SK-N-SH (cell line): ENCODE data around the gene KRTAP4-9. TPM values are rescaled to one million over a fixed set of nuclear protein-coding genes. Genes with fewer than 3 reads are reported as not detected.
"Not testable (repeated sequence)": the region's sequence is repeated elsewhere in the genome, so short reads cannot be mapped to it uniquely, and the experiment has no call there.

ENCODE experiments used
- CTCF ChIA-PET: fragments of 300-600, 350-600 bp; formaldehyde crosslinking; extraction: SDS; loops from one replicate; lab custom pipeline; 2021; lab: Yijun Ruan, JAX
- POLR2A ChIA-PET: fragments of 350-600 bp; sonication (Branson Sonifier 250); formaldehyde crosslinking; extraction: SDS; loops from one replicate; lab custom pipeline; 2020; ENCODE audit warnings: antibody characterized with exemption, inconsistent platforms; lab: Yijun Ruan, JAX
- DNase-seq: peaks from one replicate; pipeline ENCODE4 v3.0.0; 2012
- H2AFZ ChIP-seq: fragments of 200-600 bp; sonication (generic); 2 replicates; pipeline ENCODE4 v1.8.1; 2016; ENCODE audit warnings: antibody characterized with exemption, mild to moderate bottlenecking, low read depth
- H3F3A ChIP-seq: fragments of 200-600 bp; sonication (generic); replicated peaks from 2 replicates; pipeline ENCODE3; 2016; ENCODE audit warnings: antibody characterized with exemption, mild to moderate bottlenecking; ENCODE audit not compliant: insufficient read depth
- H3K27ac ChIP-seq, 2 experiments: fragments of 200-500 bp in 1 of 2; fragments of 200-600 bp in 1 of 2; sonication (Bioruptor generic) in 1 of 2; sonication (generic), shearing (Covaris generic) in 1 of 2; 2 replicates each; pipeline versions ENCODE4 v1.5.1 to v1.6.1; 2014 to 2016; ENCODE audit warnings: low read depth in 2 of 2, inconsistent platforms in 1 of 2, low read length in 1 of 2, mild to moderate bottlenecking in 1 of 2, mixed read lengths in 1 of 2
- H3K27me3 ChIP-seq: fragments of 200-600 bp; sonication (generic), shearing (Covaris generic); 2 replicates; pipeline ENCODE4 v1.6.1; 2016; ENCODE audit warnings: mixed run types; ENCODE audit not compliant: insufficient read depth
- H3K36me3 ChIP-seq, 2 experiments: fragments of 200-500 bp in 1 of 2; fragments of 200-600 bp in 1 of 2; sonication (Bioruptor generic) in 1 of 2; sonication (generic) in 1 of 2; replicated peaks in 1 of 2; 2 replicates each; pipeline versions ENCODE3 to v1.5.1; 2014 to 2016; ENCODE audit warnings: low read length in 1 of 2, mild to moderate bottlenecking in 1 of 2; ENCODE audit not compliant: insufficient read depth in 2 of 2, control insufficient read depth in 1 of 2
- H3K4me1 ChIP-seq, 2 experiments: fragments of 200-500 bp in 1 of 2; fragments of 200-600 bp in 1 of 2; sonication (Bioruptor generic) in 1 of 2; sonication (generic), shearing (Covaris generic) in 1 of 2; 2 replicates each; pipeline versions ENCODE4 v1.5.1 to v1.6.1; 2014 to 2016; ENCODE audit warnings: low read depth in 1 of 2, low read length in 1 of 2, mixed run types in 1 of 2; ENCODE audit not compliant: insufficient read depth in 2 of 2, control insufficient read depth in 1 of 2
- H3K4me2 ChIP-seq: fragments of 200-600 bp; sonication (generic), shearing (Covaris generic); 2 replicates; pipeline ENCODE4 v1.6.1; 2017; ENCODE audit warnings: mixed run types
- H3K4me3 ChIP-seq, 2 experiments: fragments of 200-500 bp in 1 of 2; fragments of 200-600 bp in 1 of 2; sonication (Bioruptor generic) in 1 of 2; sonication (generic), shearing (Covaris generic) in 1 of 2; 2 replicates each; pipeline versions ENCODE4 v1.5.1 to v1.8.1; 2014 to 2016; ENCODE audit warnings: low read depth in 2 of 2, inconsistent platforms in 1 of 2, low read length in 1 of 2, mild to moderate bottlenecking in 1 of 2, mixed read lengths in 1 of 2, moderate library complexity in 1 of 2
- H3K79me2 ChIP-seq: fragments of 200-600 bp; sonication (generic); 2 replicates; pipeline ENCODE4 v1.8.1; 2017; ENCODE audit warnings: mild to moderate bottlenecking; ENCODE audit not compliant: insufficient read depth
- H3K9ac ChIP-seq: fragments of 200-600 bp; sonication (generic); 2 replicates; pipeline ENCODE4 v1.6.1; 2017; ENCODE audit warnings: mixed run types
- H3K9me2 ChIP-seq: fragments of 200-600 bp; sonication (generic); 2 replicates; pipeline ENCODE4 v1.6.1; 2017; ENCODE audit warnings: mixed run types
- H3K9me3 ChIP-seq: fragments of 200-600 bp; sonication (generic); 2 replicates; pipeline ENCODE4 v1.6.1; 2017; ENCODE audit warnings: mixed run types, mild to moderate bottlenecking, moderate library complexity
- H4K20me1 ChIP-seq: fragments of 200-600 bp; sonication (generic); 2 replicates; pipeline ENCODE4 v1.6.1; 2017; ENCODE audit warnings: mild to moderate bottlenecking, mixed run types; ENCODE audit not compliant: insufficient read depth
- FOSL2 ChIP-seq: IDR thresholded peaks from 2 replicates; pipeline ENCODE4 v1.4.0; 2012; ENCODE audit warnings: low read depth, mild to moderate bottlenecking, moderate library complexity, borderline replicate concordance
- FOXJ3 ChIP-seq: sonication (generic); formaldehyde crosslinking; IDR thresholded peaks from 2 replicates; pipeline ENCODE4 v1.5.1; 2020; ENCODE audit warnings: mild to moderate bottlenecking, missing genetic modification reagents
- FOXM1 ChIP-seq: IDR thresholded peaks from 2 replicates; pipeline ENCODE4 v1.4.0; 2012; ENCODE audit warnings: low read depth, mild to moderate bottlenecking
- GATA2 ChIP-seq: sonication (generic); formaldehyde crosslinking; IDR thresholded peaks from 2 replicates; pipeline ENCODE4 v1.5.0; 2020; ENCODE audit warnings: mild to moderate bottlenecking, missing genetic modification reagents
- JUND ChIP-seq: IDR thresholded peaks from 2 replicates; pipeline ENCODE4 v1.4.0; 2012
- MEF2A ChIP-seq: IDR thresholded peaks from 2 replicates; pipeline ENCODE4 v1.4.0; 2012; ENCODE audit warnings: low read depth, borderline replicate concordance
- NFIC ChIP-seq: IDR thresholded peaks from 2 replicates; pipeline ENCODE4 v1.4.0; 2012; ENCODE audit warnings: borderline replicate concordance
- POLR2AphosphoS5 ChIP-seq: IDR thresholded peaks from 2 replicates; pipeline ENCODE4 v1.6.1; 2012; ENCODE audit warnings: low read depth, low read length
- RAD21 ChIP-seq: IDR thresholded peaks from 2 replicates; pipeline ENCODE4 v1.6.1; 2012; ENCODE audit warnings: mild to moderate bottlenecking, low read length
- RFX5 ChIP-seq: IDR thresholded peaks from 2 replicates; pipeline ENCODE4 v1.6.1; 2012; ENCODE audit warnings: mild to moderate bottlenecking, improper control_type of control experiment, low read length
- RXRA ChIP-seq: IDR thresholded peaks from 2 replicates; pipeline ENCODE4 v1.4.0; 2012; ENCODE audit warnings: low read depth, mild to moderate bottlenecking, borderline replicate concordance
- SIN3A ChIP-seq: IDR thresholded peaks from 2 replicates; pipeline ENCODE4 v1.6.1; 2012; ENCODE audit warnings: low read depth, mild to moderate bottlenecking, low read length, moderate library complexity, borderline replicate concordance
- SMC3 ChIP-seq: IDR thresholded peaks from 2 replicates; pipeline ENCODE4 v1.6.1; 2012; ENCODE audit warnings: low read depth, low read length, improper control_type of control experiment
- TAF1 ChIP-seq: IDR thresholded peaks from 2 replicates; pipeline ENCODE4 v1.6.1; 2012; ENCODE audit warnings: low read depth, mild to moderate bottlenecking, low read length, moderate library complexity, borderline replicate concordance
- TCF12 ChIP-seq: IDR thresholded peaks from 2 replicates; pipeline ENCODE4 v1.4.0; 2012
- YY1 ChIP-seq: IDR thresholded peaks from 2 replicates; pipeline ENCODE4 v1.4.0; 2012; ENCODE audit warnings: low read depth, mild to moderate bottlenecking
- WGBS: methylation state at CpG from one replicate; pipeline ENCODE4 v1.1.6; 2017; ENCODE audit warnings: low lambda C conversion rate; 5-methylcytosine and 5-hydroxymethylcytosine counted together
- polyA plus RNA-seq, 3 experiments: library from polyadenylated mRNA; depleted of rRNA; stranded (reverse); fragments of >200 nt; gene quantifications; 2 replicates each; pipeline ENCODE4 v1.2.3, GENCODE V29; 2012
- TF ChIP-seq, protein P1 (sequence below): IDR thresholded peaks from 2 replicates; pipeline ENCODE4 v1.4.0; 2012; ENCODE audit warnings: low read depth
- TF ChIP-seq, protein P2 (sequence below): fragments of 150-350 bp; IDR thresholded peaks from 2 replicates; pipeline ENCODE4 v1.6.1; 2016; ENCODE audit warnings: mild to moderate bottlenecking, low read depth, low read length
- TF ChIP-seq, protein P3 (sequence below): IDR thresholded peaks from 2 replicates; pipeline ENCODE4; 2012

KRTAP4-9 gene
- polyA plus RNA-seq, 1 of the 3 experiments (the other 2 are of a cell fraction): not detected

DNA sequence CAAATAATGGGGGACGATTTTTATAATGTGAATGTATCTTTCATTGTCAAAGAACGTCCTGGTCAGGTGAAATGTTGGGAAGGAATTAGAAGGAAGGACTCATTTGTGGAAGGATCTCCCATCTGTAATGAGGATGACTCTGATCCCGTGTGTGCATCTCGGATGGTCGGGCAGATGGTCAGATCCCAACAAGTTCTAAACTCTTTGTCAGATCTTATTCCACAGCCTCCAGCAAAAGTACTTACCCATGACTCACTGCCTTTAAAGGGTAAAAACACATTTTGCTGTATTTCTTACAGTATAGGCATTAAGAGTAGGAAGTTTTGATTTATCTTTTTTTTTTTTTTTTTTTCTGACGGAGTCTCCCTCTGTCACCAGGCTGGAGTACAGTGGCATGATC, 6.7 kb upstream of the KRTAP4-9 start (continued):
- no peak for TF ChIP-seq RFX5

DNA sequence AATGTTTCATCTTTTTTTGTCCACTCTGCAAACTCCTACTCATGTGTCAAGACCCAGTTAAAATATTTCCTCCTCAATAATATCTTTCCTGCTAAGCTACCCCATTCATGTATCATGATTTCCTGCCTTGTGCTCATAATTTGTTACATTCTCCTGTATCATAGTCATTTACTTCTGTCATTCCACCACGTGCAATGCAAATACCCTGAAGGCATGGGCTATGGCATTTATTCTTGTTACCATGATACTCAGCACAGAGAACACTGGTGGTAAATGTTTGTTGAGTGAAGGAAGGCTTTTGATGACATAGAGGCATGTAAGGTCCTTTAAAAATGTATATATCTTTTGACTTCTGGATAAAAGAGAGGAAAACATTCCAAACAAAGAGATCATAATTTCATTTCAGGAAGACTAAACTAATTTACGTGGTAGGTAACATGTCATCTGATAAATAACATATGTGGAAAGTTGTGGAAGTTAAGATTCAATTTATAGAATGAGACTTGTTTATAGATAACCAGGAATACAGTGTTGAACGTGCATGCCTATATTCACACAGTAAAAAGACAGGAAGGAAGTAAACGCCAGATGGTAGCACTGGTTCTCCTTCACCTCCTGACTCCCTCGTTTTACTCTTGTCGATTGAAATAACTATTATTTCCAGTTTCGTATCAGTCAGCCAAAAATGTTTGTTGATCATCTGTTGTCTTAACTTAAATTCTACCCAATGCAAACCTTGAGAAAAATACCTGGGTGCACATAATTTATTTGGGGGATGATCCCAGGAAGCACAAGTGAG, 5.3 kb upstream of the KRTAP4-9 start:
- H3K9me2 ChIP-seq, H3K27me3 ChIP-seq, H3K9ac ChIP-seq, H3K9me3 ChIP-seq, CTCF ChIA-PET, DNase-seq, H3K4me2 ChIP-seq, H3K27ac ChIP-seq, H3F3A ChIP-seq, H3K4me1 ChIP-seq, H3K4me3 ChIP-seq, POLR2A ChIA-PET, H4K20me1 ChIP-seq, H3K36me3 ChIP-seq, H3K79me2 ChIP-seq: not testable (repeated sequence)
- WGBS: 16% methylated on average over 7 of the region's 7 CpGs
- H2AFZ ChIP-seq: 0 out of 2 replicates have a peak overlapping the region, but pooled peaks have one; percentile 1

DNA sequence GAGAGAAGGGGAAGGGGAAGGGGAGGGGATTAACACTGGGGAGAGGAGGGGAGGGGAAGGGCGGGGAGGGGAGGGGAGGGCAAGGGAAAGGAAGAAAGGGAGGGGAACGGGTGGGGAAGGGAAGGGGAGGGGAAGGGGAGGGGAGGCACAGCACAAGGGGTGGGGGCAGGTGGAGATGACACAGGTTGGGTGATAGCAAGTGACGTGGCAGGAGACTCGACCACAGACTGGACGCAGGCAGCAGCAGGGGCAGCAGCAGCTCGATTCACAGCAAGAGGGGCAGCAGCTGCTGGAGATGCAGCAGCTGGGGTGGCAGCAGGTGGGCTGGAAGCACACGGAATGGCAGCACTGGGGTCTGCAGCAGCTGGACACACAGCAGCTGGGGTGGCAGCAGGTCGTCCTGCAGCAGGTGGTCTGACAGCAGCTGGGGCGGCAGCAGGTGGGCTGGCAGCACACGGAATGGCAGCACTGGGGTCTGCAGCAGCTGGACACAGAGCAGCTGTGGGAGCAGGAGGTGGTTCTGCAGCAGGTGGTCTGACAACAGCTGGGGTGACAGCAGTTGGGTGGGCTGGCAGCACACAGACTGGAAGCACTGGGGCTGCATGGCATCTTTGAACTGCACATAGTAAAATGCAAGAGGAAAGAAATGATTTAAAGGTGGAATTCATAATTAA, 3.5 kb upstream of the KRTAP4-9 start, which contains the start of gene KRTAP4-16:
Gene KRTAP4-16 (minus strand): TSS at position 624 of the 674 bp plus-strand sequence. CDS start 0 bp downstream, at position 624.
- WGBS: 35% methylated on average over 9 of the region's 10 CpGs
- H3K36me3 ChIP-seq: no peaks in the 10 kb centered on the region
- peaks cover 0 to 5% of the 10 kb centered on the region in 2 experiments; a peak in 1 of 4 replicates for H3K4me1 ChIP-seq
- no peak within 1 kb of the TSS for H3K9ac ChIP-seq
- no peak within 1 kb of the TSS for H3K27ac ChIP-seq
- H3K27me3 ChIP-seq: no peaks in the 10 kb centered on the region
- H3K9me2 ChIP-seq: no peaks in the 10 kb centered on the region
- ChIA-PET POLR2A (no interaction called here), CTCF (no interaction called here)
- no peaks in the 10 kb centered on the region for H3K9me3 ChIP-seq
- DNase-seq: no peak
- H3K4me3 ChIP-seq: no peak within 1 kb of the TSS
- TF ChIP-seq JUND: no peak
- TF ChIP-seq GATA2 (CRISPR knock-in tag): no peak
- TF ChIP-seq, protein P1, sequence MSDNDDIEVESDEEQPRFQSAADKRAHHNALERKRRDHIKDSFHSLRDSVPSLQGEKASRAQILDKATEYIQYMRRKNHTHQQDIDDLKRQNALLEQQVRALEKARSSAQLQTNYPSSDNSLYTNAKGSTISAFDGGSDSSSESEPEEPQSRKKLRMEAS: no peak
- TF ChIP-seq FOSL2: no peak
- no peak for TF ChIP-seq RXRA
- TF ChIP-seq NFIC: no peak
- TF ChIP-seq FOXM1: no peak
- TF ChIP-seq, protein P2, sequence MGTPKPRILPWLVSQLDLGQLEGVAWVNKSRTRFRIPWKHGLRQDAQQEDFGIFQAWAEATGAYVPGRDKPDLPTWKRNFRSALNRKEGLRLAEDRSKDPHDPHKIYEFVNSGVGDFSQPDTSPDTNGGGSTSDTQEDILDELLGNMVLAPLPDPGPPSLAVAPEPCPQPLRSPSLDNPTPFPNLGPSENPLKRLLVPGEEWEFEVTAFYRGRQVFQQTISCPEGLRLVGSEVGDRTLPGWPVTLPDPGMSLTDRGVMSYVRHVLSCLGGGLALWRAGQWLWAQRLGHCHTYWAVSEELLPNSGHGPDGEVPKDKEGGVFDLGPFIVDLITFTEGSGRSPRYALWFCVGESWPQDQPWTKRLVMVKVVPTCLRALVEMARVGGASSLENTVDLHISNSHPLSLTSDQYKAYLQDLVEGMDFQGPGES: no peak
- TF ChIP-seq RAD21: no peak
- no peak for TF ChIP-seq TAF1
- no peak for TF ChIP-seq POLR2AphosphoS5
- TF ChIP-seq, protein P3, sequence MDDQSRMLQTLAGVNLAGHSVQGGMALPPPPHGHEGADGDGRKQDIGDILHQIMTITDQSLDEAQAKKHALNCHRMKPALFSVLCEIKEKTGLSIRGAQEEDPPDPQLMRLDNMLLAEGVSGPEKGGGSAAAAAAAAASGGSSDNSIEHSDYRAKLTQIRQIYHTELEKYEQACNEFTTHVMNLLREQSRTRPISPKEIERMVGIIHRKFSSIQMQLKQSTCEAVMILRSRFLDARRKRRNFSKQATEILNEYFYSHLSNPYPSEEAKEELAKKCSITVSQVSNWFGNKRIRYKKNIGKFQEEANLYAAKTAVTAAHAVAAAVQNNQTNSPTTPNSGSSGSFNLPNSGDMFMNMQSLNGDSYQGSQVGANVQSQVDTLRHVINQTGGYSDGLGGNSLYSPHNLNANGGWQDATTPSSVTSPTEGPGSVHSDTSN: no peak
- no peak for TF ChIP-seq YY1
- TF ChIP-seq MEF2A: no peak
- no peak for TF ChIP-seq TCF12
- no peak for TF ChIP-seq FOXJ3 (CRISPR knock-in tag)
- TF ChIP-seq SIN3A: no peak
- TF ChIP-seq SMC3: no peak
- peaks cover 9% of the 10 kb centered on the region for H3F3A ChIP-seq
- no peaks in the 10 kb centered on the region for H4K20me1 ChIP-seq
- H2AFZ ChIP-seq: no peak within 1 kb of the TSS
- no peak within 1 kb of the TSS for H3K4me2 ChIP-seq
- no peaks in the 10 kb centered on the region for H3K79me2 ChIP-seq
